Cardiac fibroblast (primary cell): ENCODE data around the gene ANXA3.

ENCODE experiments used
- DNase-seq, 2 donors: peaks; one replicate each; pipeline versions ENCODE4 v3.0.0 to v3.0.0-alpha.2; 2010; ENCODE audit warnings: low read depth in 2 of 2
- H3K4me3 ChIP-seq, 2 donors: replicated peaks in 1 of 2; 1 replicate in 1 of 2; 2 replicates in 1 of 2; pipeline ENCODE4 v1.5.1; 2011; ENCODE audit warnings: low read depth in 2 of 2, low read length in 2 of 2, mild to moderate bottlenecking in 2 of 2, moderate library complexity in 1 of 2
- CTCF ChIP-seq: IDR thresholded peaks from one replicate; pipeline ENCODE4 v1.5.1; 2011; ENCODE audit warnings: low read depth, mild to moderate bottlenecking, low read length, inconsistent platforms

Gene ANXA3

GRCh38 chr4:78568640-78569305 is 17.2 kb downstream of the ANXA3 start:
- no peak for TF ChIP-seq CTCF
- DNase-seq, result peak; percentile 35 to 61
- no peak overlapping the region for H3K4me3 ChIP-seq

GRCh38 chr4:78569306-78569821 is 17.8 kb downstream of the ANXA3 start:
- peak; percentile 86 to 89 for DNase-seq
- no peak for TF ChIP-seq CTCF
- H3K4me3 ChIP-seq, result no peak overlapping the region

DNA sequence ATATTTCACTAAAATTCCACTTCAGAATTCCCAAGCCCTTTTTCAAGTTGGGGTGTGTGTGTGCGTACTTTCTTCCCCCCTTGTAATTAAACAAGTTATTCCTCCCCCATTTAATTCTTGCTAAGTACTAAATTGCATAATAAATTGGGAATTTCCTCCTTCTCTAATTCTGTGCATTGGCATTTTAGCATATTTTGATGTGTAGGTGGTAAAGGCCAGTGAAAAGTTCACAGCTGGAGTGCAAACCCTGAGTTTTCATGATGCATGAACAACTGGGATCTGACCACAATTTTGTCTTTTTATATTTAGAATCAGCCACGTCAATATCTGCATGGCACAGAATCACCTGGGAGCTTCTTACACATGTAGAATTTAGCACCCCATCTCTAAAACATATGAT is 18.5 kb downstream of the ANXA3 start:
- H3K4me3 ChIP-seq, result no peak overlapping the region
- DNase-seq, result no peak
- no peak for TF ChIP-seq CTCF

DNA sequence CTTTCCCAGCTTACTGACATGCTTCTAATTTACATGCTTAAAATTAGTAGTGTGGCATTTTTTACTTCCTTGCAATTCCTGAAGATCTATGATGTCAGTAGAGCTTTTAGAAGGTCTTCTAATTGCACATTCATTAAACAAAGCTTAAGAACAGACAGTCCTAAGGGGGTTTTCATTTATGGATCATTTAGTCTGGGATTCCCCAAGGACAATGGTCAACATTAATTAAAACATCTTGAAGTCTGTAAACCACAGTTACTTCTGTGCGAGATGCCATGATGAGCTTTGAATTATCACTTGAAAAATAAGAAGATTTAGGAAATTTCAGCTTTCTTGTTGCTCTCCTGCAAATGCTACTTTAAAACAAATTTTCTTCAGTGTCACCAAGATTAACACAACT is 20.2 kb downstream of the ANXA3 start:
- DNase-seq, result no peak
- H3K4me3 ChIP-seq, result no peak overlapping the region
- TF ChIP-seq CTCF, result no peak

DNA sequence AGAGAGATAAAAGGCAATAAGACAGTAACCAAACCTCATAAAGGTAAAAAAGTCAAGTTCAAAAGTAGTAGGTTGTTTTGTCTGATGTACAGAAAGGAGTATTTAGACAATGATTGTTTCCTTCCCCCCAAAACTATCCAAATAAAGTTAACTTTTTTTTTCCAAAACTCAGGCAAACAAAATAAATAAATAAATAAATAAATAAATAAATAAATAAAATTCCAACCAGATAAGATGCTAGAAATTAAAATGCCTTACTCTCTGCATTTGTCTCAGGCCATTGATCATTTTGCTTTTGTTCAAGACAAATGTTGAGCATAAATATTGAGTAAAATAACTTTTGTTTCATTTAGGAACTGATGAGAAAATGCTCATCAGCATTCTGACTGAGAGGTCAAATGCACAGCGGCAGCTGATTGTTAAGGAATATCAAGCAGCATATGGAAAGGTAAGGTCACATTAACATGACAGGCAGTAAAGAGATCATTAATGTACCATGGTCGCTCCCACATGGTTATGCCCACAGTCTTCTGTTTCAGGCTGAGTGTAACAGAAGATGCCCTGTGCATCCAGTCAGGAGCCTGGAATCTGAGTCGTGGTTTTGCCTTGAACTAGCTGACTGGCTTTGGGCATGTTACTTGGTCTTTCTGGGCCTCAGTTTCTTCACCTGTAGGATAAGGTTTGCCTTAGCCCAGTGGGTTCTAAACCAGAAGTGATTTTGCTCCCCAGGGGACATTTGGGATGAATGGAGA is 27.3 kb downstream of the ANXA3 start:
- DNase-seq, result no peak
- no peak for TF ChIP-seq CTCF
- H3K4me3 ChIP-seq, result no peak overlapping the region

DNA sequence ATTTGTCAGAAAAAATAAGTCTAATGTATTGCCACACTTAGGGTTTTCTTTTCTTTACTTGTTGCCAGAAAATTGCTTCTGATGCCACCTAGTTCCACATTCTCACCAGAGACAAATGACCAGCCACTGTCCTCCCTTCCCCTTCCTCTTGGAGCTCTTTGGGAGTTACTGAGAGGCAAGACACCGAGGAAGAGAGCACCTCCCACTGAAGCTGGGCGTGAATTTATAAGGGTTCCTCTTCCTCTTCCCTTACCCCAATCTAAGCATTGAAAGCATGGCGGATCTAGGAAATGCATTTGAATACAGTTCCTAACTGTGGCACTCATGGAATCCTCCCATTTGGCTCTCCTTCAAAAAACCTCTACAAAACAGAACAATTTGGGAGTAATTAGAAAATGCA is 30.0 kb downstream of the ANXA3 start:
- no peak for DNase-seq
- TF ChIP-seq CTCF, result no peak

More for the DNA sequence above, 30.0 kb downstream of the ANXA3 start:
- H3K4me3 ChIP-seq, result no peak overlapping the region
